HepG2 (cell line): ENCODE results near the gene NHP2. TPM values are rescaled to one million over a fixed set of nuclear protein-coding genes. Genes with fewer than 3 reads are reported as not detected.

ENCODE experiments used
- ATAC-seq: fragments of 200-7000 bp; cut with Tn5 transposase; 3 replicates; pipeline ENCODE4 v1.9.1; 2020; ENCODE audit warnings: mild to moderate bottlenecking, moderate library complexity
- BruUV-seq: library from RNA; stranded (reverse); fragments of 400-500 nt; replicated peaks from 2 replicates; lab custom pipeline; 2021; lab: Mats Ljungman, UMichigan
- CTCF ChIA-PET: fragments of 300-600 bp; formaldehyde crosslinking; extraction: SDS; loops from one replicate; lab custom pipeline; 2021; ENCODE audit warnings: low total read pairs, inconsistent platforms, low intra/inter-chr PET ratio; lab: Yijun Ruan, JAX
- POLR2A ChIA-PET: fragments of 350-600 bp; sonication (Branson Sonifier 250); formaldehyde crosslinking; loops from one replicate; lab custom pipeline; 2020; ENCODE audit warnings: antibody characterized with exemption, inconsistent platforms; lab: Yijun Ruan, JAX
- DNase-seq: peaks from one replicate; pipeline ENCODE4 v3.0.0-alpha.2; 2015; ENCODE audit warnings: low spot score
- FAIRE-seq: peaks from 3 replicates; lab custom pipeline; 2011; peaks lifted over from hg19 to GRCh38; lab: Jason Lieb, UNC
- H2AFZ ChIP-seq: one replicate; pipeline ENCODE4 v1.6.1; 2011; ENCODE audit warnings: low read length, inconsistent platforms
- H3K27ac ChIP-seq: fragments of 300-600 bp; 3 replicates; pipeline ENCODE4 v1.8.0; 2011; ENCODE audit warnings: mixed run types, mild to moderate bottlenecking, mixed read lengths, low read length, inconsistent platforms; ENCODE audit not compliant: insufficient read depth; ENCODE audit errors: extremely low read length
- H3K27me3 ChIP-seq, 2 experiments: fragments of 200-600 bp in 1 of 2; 2 replicates in 1 of 2; 3 replicates in 1 of 2; pipeline versions ENCODE4 v1.6.0 to v1.8.0; 2011; ENCODE audit warnings: low read length in 2 of 2, mild to moderate bottlenecking in 2 of 2, moderate library complexity in 2 of 2, inconsistent platforms in 1 of 2; ENCODE audit not compliant: insufficient read depth in 2 of 2, control insufficient read depth in 1 of 2
- H3K36me3 ChIP-seq, 2 experiments: fragments of 200-600 bp in 1 of 2; replicated peaks in 1 of 2; 2 replicates in 1 of 2; 3 replicates in 1 of 2; pipeline versions ENCODE4 v1.5.1 to v1.8.0; 2011; ENCODE audit warnings: low read length in 2 of 2, inconsistent platforms in 1 of 2; ENCODE audit not compliant: insufficient read depth in 2 of 2, control insufficient read depth in 1 of 2
- H3K4me1 ChIP-seq: 2 replicates; pipeline ENCODE4 v1.5.1; 2012; ENCODE audit warnings: low read length, inconsistent platforms; ENCODE audit not compliant: insufficient read depth
- H3K4me2 ChIP-seq: 2 replicates; pipeline ENCODE4 v1.6.0; 2011; ENCODE audit warnings: low read depth, low read length, inconsistent platforms
- H3K4me3 ChIP-seq, 3 experiments: fragments of 200-600 bp in 1 of 3; sonication (generic), shearing (Covaris generic) in 1 of 3; replicated peaks in 1 of 3; 2 replicates each; pipeline ENCODE4 v1.5.1; 2011 to 2016; ENCODE audit warnings: low read length in 3 of 3, inconsistent platforms in 2 of 3, low read depth in 2 of 3, mild to moderate bottlenecking in 2 of 3, control low read depth in 1 of 3, mixed read lengths in 1 of 3; ENCODE audit not compliant: insufficient read depth in 1 of 3
- H3K79me2 ChIP-seq: one replicate; pipeline ENCODE4 v1.6.1; 2011; ENCODE audit warnings: low read length, inconsistent platforms; ENCODE audit not compliant: insufficient read depth
- H3K9ac ChIP-seq: 2 replicates; pipeline ENCODE4 v1.6.0; 2011; ENCODE audit warnings: mild to moderate bottlenecking, low read depth, low read length, inconsistent platforms; ENCODE audit not compliant: insufficient read depth
- H3K9me3 ChIP-seq: 2 replicates; pipeline ENCODE4 v1.5.1; 2012; ENCODE audit warnings: mild to moderate bottlenecking, low read length
- H4K20me1 ChIP-seq: 2 replicates; pipeline ENCODE4 v1.6.0; 2011; ENCODE audit warnings: inconsistent platforms, mild to moderate bottlenecking, low read length, moderate library complexity; ENCODE audit not compliant: insufficient read depth
- AGO2 ChIP-seq: fragments of 200-400 bp; formaldehyde crosslinking; optimal IDR thresholded peaks from 2 replicates; pipeline ENCODE3; 2017; ENCODE audit warnings: mild to moderate bottlenecking, low read depth, low read length, moderate library complexity
- RBFOX2 ChIP-seq: fragments of 200-400 bp; formaldehyde crosslinking; IDR thresholded peaks from 2 replicates; pipeline ENCODE4 v1.6.1; 2017; ENCODE audit warnings: low read depth, mild to moderate bottlenecking, low read length
- XBP1 ChIP-seq: sonication (generic); formaldehyde crosslinking; IDR thresholded peaks from 2 replicates; pipeline ENCODE4 v1.5.0; 2020; ENCODE audit warnings: missing genetic modification reagents
- ZNF576 ChIP-seq: sonication (generic); formaldehyde crosslinking; IDR thresholded peaks from 2 replicates; pipeline ENCODE4 v1.4.0; 2020; ENCODE audit warnings: mild to moderate bottlenecking, missing genetic modification reagents
- ZSCAN21 ChIP-seq: sonication (generic); formaldehyde crosslinking; IDR thresholded peaks from 2 replicates; pipeline ENCODE4 v1.8.0; 2022; ENCODE audit warnings: mild to moderate bottlenecking, missing genetic modification reagents, moderate library complexity, borderline replicate concordance
- WGBS: methylation state at CpG from one replicate; pipeline ENCODE4 v1.1.6; 2017; ENCODE audit warnings: low lambda C conversion rate; 5-methylcytosine and 5-hydroxymethylcytosine counted together
- in situ Hi-C: cut with HindIII; loops from 2 replicates; pipeline ENCODE4 v1.10.0; 2017; ENCODE audit warnings: low pct_unique_long_range_greater_than_20kb; ENCODE audit not compliant: extremely low pct_ligation_motif_present
- intact Hi-C: fragments of 100-400 bp; cut with micrococcal nuclease; formaldehyde crosslinking; loops from one replicate; pipeline ENCODE4 v1.10.0; 2022; ENCODE audit not compliant: unreplicated experiment
- polyA plus RNA-seq, 8 experiments: library from polyadenylated mRNA; depleted of rRNA in 3 of 8; stranded (reverse) in 7 of 8; unstranded in 1 of 8; fragments of >200 nt; fragmentation: Illumina TruSeq in 4 of 8; extraction: Trizol in 4 of 8; gene quantifications; 2 replicates each; pipeline versions ENCODE4 v1.2.1 to v1.2.3, GENCODE V29; 2011 to 2016; ENCODE audit warnings: low read depth in 4 of 8, missing spikeins in 1 of 8, mixed read lengths in 1 of 8; ENCODE audit not compliant: insufficient read depth in 1 of 8
- total RNA-seq, 5 experiments: library from RNA; depleted of rRNA; stranded (reverse); fragments of >200 nt; fragmentation: Illumina TruSeq; extraction: Trizol; gene quantifications; 2 replicates each; pipeline ENCODE4 v1.2.3, GENCODE V29; 2016; ENCODE audit warnings: low read depth in 1 of 5

The NHP2 gene
- total and polyA plus RNA-seq, 2 of the 13 experiments (the other 11 are each of a cell fraction or from before 2014, with no cell fraction given): 56.2 to 96.1 TPM

- no peak for ATAC-seq
- WGBS: 98% methylated on average over 9 of the region's 11 CpGs
- Histone ChIP-seq H3K4me1 (peaks cover 18% of the 10 kb centered on the region), H4K20me1 (peaks cover 5% of the 10 kb centered on the region; the same call in 1 of the 2 replicates), H3K79me2 (peaks cover 10% of the 10 kb centered on the region), H3K27ac (no peak overlapping the region), H3K9me3 (no peaks in the 10 kb centered on the region), H3K4me2 (no peak overlapping the region)
- no TSS peak for BruUV-seq
- POLR2A ChIA-PET: interaction anchor here (0.9 kb wide), 1 partner anchor 28 kb away, joined by 3 read pairs; no protein-coding TSS in a partner anchor
- TF ChIP-seq XBP1 (CRISPR knock-in tag) (no peak), AGO2 (peak; percentile 28)
- TF ChIP-seq, all 625 proteins: peak for 1
- Histone ChIP-seq H2AFZ (no peak overlapping the region), H3K27me3 (no peaks in the 10 kb centered on the region; a peak in 1 of 5 replicates), H3K4me3 (no peak overlapping the region), H3K9ac (no peak overlapping the region), H3K36me3 (peaks cover 31 to 56% of the 10 kb centered on the region in 2 experiments)
- DNase-seq (no peak), FAIRE-seq (no peak)
- CTCF ChIA-PET: no interaction called here
- in situ Hi-C loops (loop anchor here (5.0 kb wide), 1 partner anchor 72 kb away; no protein-coding TSS in a partner anchor), intact Hi-C loops (no loop called here)
Measured at GRCh38 chr5:178149199-178149932, 4.3 kb downstream of the NHP2 start.

GRCh38 chr5:178147406-178147805, 6.3 kb downstream of the NHP2 start:
- no peak for FAIRE-seq
- Histone ChIP-seq H3K4me3 (no peak overlapping the region), H3K27me3 (no peaks in the 10 kb centered on the region), H2AFZ (no peak overlapping the region), H3K79me2 (no peaks in the 10 kb centered on the region), H4K20me1 (peaks cover 3% of the 10 kb centered on the region; the same call in 1 of the 2 replicates)
- ATAC-seq: no peak
- BruUV-seq: no TSS peak
- no peak for DNase-seq
- in situ Hi-C loops (loop anchor here (5.0 kb wide), 1 partner anchor 70 kb away; no protein-coding TSS in a partner anchor), intact Hi-C loops (no loop called here)
- TF ChIP-seq RBFOX2: 0 out of 2 replicates have a peak, but pooled peaks have one; percentile 22
- no peak for TF ChIP-seq ZSCAN21 (CRISPR knock-in tag)
- no peak for TF ChIP-seq ZNF576 (CRISPR knock-in tag)
- TF ChIP-seq, all 625 proteins: peak for 1
- WGBS: 90% methylated on average over 13 of the region's 15 CpGs
- H3K9me3 ChIP-seq: no peaks in the 10 kb centered on the region
- no peak overlapping the region for H3K9ac ChIP-seq
- H3K4me1 ChIP-seq: peaks cover 9% of the 10 kb centered on the region
- no peak overlapping the region for H3K27ac ChIP-seq
- H3K36me3 ChIP-seq: peaks cover 39 to 72% of the 10 kb centered on the region in 2 experiments
- CTCF ChIA-PET: interaction anchor here (1.7 to 1.8 kb wide), 2 partner anchors 27 to 71 kb away, joined by 4 to 8 read pairs; no protein-coding TSS in a partner anchor
- POLR2A ChIA-PET: no interaction called here
- no peak overlapping the region for H3K4me2 ChIP-seq
